Renal pelvis (tissue), 4 donors: Measurements from ENCODE around the gene RAD50. TPM values are rescaled to one million over a fixed set of nuclear protein-coding genes. Genes with fewer than 3 reads are reported as not detected.
"Not testable (repeated sequence)": the region's sequence is repeated elsewhere in the genome, so short reads cannot be mapped to it uniquely, and the experiment has no call there.

Experiments
- DNase-seq: peaks from one replicate; pipeline ENCODE4 v3.0.0-alpha.2; 2013
- polyA plus RNA-seq, 3 donors: library from polyadenylated mRNA; unstranded; fragments of 120-200 nt; gene quantifications; one replicate each; pipeline ENCODE4 v1.2.1, GENCODE V29; 2013; ENCODE audit not compliant: insufficient read length in 3 of 3

The RAD50 gene
- polyA plus RNA-seq, 3 donors = 49.1 to 55.4 (median 49.9) TPM

- DNase-seq = no peak
Observed at GRCh38 chr5:132549576-132549975, 7.2 kb upstream of the RAD50 start.

DNA sequence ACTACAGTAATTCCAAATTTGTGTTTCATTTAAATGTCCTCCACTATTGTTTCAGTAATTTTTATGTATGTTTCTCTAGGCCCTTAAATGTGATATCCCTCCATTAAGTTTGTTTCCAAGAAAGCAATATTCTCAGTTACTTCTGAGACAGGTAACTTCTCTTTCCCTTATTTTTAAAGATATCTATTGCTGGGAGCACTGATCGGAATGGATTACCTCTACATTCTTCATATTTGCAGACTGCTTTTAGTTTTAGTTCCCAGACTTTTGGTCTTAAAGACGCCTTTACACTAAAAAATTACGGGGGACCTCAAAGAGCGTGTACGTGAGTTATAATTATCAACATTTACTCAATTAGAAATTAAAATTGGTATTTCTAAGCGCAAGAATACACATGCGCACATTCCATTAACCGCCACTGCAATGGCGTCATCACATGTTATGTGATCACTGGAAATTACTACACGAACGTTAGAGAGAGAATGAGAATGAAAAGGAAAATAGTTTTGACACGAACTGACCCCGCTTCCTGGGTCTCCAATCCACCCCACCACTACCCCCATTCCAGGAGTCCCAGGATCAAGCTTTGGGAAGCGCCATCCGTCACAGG is 519 bp upstream of the RAD50 start:
- no peak for DNase-seq

DNA sequence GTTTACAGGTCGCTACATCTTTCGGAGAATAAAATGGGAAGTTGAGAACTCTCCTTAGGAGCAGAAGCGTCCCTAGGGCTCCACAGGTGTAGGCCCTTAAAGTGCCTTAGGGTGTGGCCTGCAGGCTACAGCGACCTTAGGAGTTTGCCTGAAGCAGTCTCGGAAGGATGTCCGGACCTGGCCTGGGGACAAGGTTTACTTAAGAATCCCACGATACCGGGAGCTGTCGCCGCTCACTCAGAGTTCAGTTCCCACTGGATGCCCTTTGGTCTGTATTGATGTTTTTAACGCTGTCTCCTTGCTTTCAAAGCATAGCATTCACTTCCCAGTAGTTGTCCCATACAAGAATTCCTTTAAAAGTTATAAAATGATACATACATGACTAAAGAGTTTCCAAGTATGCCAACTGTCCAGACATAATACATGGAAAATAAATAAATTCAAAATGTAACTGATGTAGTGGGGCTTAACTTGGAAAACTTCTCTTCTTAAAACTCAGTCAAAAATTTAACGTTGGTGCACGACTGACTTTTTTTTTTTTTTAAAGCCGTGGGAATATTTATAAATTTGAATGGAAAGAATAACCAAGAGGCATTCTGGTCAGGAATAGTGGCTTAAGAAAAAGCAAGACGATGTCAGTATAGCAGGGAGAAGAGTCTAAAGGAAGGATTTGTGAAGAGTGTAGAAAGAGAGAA is 848 bp downstream of the RAD50 start:
- peak; percentile 26 for DNase-seq

GRCh38 chr5:132559383-132560060 is 2.7 kb downstream of the RAD50 start:
- no peak for DNase-seq

DNA sequence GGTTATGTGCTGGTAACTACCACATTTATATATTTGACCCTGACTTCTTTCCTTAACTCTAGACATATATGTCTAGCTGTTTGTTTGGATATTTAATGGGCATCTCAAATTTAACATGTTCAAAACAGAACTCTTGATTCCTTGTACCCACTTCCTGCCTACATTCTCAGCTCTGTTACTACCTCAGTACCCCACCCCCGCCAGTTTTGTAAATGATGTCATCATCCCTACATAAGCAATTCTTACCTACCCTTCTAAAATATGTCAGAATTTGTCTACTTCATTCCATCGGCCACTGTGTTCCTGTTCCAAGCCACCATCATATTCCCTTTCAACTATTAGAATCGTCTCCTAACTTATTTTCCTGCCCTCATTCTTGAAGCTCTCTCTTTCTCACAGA is 4.8 kb downstream of the RAD50 start:
- DNase-seq = no peak

DNA sequence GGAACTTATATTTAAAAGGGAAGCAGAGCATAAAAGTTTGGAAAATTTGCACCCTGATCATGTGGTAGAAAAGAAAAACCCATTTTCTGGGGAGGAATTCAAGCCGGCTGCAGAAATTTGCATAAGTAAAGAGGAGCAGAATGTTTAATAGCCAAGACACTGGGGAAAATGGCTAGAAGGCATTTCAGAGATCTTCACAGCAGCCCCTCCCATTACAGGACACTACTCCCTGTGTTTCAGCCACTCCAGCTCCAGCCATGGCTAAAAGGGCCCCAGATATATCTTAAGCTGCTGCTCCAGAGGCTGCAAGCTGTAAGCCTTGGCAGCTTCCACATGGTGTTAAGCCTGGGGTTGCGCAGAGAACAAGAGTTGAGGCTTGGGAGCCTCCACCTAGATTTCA is 7.8 kb downstream of the RAD50 start:
- not testable (repeated sequence) for DNase-seq

DNA sequence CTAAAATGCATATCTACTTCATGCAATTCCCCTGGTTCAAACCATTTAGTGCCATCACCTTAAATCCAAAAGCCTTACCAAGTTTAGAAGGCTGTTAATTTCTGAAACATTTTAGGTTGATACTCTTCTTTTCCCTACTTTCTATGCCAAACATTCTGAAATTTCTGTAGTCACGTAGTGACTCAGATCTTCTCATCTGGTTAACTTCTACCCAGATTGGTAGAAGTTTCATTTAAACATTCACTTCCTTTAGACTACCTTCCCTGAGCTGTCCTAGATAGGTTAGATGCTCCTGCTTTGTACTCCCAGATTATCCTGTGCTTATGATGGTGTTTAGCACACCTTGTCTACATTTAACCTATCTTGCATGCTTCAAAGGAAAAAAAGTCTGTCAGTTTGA is 9.9 kb downstream of the RAD50 start:
- no peak for DNase-seq

DNA sequence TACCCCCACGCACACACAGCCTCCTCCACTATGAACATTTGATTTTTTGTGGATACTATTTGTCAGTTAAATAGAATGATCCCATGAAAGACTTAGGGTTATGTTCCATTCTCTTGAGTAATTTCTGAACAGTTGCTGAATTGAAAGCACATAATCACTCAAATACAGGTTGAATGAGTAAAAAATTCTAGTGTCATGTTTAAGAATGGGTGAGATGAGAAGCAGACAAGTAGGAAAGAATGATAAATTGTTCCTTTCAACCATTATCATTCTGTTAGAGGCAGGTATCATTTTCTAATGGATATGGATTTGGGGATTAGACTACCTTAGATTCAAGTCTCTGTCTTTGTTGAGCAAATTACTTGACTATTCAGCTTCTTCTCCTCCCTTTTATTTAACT is 19.3 kb downstream of the RAD50 start:
- DNase-seq = no peak

DNA sequence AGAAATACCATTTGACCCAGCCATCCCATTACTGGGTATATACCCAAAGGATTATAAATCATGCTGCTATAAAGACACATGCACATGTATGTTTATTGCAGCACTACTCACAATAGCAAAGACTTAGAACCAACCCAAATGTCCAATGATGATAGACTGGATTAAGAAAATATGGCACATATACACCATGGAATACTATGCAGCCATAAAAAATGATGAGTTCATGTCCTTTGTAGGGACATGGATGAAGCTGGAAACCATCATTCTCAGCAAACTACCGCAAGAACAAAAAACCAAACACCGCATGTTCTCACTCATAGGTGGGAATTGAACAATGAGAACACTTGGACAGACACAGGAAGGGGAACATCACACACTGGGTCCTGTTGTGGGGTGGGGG is 27.8 kb downstream of the RAD50 start:
- DNase-seq = not testable (repeated sequence)

GRCh38 chr5:132586063-132586462 is 29.3 kb downstream of the RAD50 start:
- no peak for DNase-seq

- DNase-seq = no peak
Observed at GRCh38 chr5:132589467-132589866, 32.7 kb downstream of the RAD50 start.

DNA sequence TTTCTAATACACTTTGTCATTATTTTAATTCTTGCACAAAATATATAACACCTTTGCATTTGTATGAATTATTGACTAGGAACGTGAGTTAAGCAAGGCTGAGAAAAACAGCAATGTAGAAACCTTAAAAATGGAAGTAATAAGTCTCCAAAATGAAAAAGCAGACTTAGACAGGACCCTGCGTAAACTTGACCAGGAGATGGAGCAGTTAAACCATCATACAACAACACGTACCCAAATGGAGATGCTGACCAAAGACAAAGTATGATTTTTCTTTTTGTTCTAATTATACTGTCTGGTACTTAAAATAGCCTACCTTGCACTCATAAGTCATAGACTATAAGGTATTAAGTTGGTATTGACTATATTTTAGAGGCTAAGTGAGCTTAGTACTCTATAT is 34.4 kb downstream of the RAD50 start:
- no peak for DNase-seq

DNA sequence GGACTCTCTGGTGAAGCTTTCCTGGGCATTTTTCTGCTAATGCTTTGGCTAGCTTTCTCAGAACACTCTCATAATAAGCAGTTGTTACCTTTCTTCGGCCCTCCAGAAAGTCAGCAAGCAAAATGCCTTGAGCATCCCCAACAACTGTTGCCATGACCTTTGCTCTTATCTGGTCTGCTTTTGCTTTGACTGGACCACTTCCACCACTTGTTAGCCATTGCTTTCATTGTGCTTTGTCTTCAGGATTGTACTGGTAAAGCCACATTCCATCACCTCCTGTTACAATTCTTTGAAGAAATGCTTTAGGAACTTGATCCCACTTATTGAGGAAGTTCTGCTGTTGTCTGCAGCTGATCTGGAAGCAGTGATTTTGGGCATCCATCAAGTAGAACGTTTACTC is 35.7 kb downstream of the RAD50 start:
- no peak for DNase-seq

DNA sequence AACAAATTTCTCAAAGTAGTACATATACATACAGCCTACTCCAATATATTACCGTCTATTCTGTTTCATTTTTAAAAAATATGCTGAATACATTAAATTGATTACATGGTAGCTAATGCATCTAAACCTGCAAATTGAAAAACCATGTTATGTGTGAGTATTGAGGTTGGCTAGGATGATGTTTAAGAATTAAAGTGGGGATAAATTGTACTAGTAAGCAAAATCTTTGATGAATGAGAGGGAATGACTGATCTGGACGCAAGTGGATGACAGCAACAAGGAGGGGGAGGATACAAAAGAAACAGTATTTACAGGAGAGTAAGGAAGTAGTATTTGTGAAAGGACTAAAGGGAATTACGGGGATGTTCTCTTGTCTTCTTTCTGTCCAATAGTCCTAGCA is 37.4 kb downstream of the RAD50 start:
- no peak for DNase-seq

DNA sequence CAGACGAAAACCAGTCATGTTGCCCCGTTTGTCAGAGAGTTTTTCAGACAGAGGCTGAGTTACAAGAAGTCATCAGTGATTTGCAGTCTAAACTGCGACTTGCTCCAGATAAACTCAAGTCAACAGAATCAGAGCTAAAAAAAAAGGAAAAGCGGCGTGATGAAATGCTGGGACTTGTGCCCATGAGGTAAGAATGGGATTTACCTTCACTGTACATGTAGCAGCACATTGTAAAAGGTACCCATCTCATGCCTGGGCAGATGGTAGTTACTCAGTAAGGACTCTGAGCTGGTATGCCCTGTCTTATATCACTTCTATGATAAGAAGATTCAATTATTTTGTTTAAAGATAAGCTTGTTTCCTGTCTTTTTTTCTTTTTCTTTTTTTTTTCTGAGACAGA is 38.8 kb downstream of the RAD50 start:
- no peak for DNase-seq

- DNase-seq = no peak
Observed at GRCh38 chr5:132601071-132601728, 44.4 kb downstream of the RAD50 start.

GRCh38 chr5:132607095-132607494 is 50.3 kb downstream of the RAD50 start:
- DNase-seq = no peak

GRCh38 chr5:132608107-132608506 is 51.3 kb downstream of the RAD50 start:
- DNase-seq = no peak

- DNase-seq = no peak
Observed at GRCh38 chr5:132611965-132612364, 55.2 kb downstream of the RAD50 start.

DNA sequence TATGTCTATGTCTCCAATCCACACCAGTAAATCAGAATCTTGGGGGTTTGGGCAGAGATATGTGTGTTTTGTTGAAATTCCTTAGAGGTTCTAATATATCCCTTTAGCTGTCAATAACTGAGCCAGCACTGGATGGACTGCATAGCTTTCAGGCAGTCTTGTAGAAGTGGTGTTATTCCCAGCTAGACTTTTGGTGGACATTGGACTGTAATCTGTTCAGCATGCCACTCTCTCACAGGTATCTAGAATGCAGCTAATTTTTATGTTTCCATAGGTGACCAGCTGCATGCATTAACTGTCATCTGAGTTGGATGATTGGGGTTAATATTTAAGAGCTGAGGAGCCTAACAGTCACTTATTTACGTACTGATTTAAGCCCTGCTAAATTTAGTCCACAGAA is 56.1 kb downstream of the RAD50 start:
- DNase-seq = no peak

DNA sequence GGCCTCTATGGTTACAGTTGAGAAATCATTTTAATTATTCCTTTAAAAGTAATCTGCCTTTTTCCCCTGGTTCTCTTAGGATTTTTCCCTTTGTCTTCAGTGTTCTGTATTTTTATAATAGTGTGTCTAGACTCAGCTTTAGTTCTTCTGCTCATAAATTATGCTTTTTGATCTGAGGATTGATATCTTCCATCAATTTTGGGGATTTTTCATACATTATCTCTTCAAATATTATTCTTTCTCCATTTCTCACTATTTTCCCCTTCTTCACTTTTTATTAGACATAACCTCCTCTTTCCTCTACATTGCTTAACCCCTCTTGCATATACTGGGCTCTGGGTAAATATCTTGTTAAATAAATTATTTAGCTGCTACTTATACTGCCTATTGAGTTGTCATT is 64.9 kb downstream of the RAD50 start:
- no peak for DNase-seq

DNA sequence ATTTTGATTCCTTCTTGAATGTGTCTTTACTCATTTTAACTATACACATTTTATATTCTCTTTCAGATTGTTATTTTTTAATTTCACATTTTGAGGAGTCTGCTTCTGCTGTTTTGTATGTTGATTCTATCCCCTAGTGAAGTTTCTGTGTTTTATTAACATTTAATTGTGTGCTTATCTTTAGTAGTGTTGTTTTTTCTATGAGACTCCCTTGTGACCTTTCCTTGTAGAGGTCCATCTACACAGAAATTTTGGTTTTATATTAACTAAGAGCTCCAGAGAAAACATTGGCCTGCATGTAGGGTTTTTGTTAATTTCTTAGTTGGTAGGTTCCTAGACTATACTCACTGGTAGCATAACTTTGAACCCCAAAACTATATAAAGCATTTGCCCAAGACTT is 65.8 kb downstream of the RAD50 start:
- DNase-seq = no peak

DNA sequence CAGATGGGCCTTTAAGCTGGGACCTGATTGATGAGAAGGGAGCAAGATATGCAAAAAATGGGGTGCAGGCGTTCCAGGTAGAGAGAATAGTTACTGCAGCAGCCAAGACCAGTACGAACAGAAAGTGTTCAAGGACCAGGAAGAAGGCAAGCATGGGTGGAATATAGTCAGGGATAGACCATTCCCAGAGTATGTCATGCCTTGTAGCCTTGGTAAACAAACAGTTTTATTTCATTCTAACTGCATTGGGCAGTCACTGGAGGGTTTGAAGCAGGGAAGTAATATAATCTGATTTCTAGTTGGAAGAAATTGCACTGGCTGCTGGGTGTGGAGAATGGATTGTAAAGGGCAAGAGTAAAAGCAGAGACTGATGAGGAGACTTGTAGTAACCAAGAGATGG is 70.7 kb downstream of the RAD50 start:
- DNase-seq = no peak
